Dermis blood vessel endothelial cell (primary cell): ENCODE measurements around the gene FNBP1. TPM values are rescaled to one million over a fixed set of nuclear protein-coding genes. Genes with fewer than 3 reads are reported as not detected.
A peak's percentile ranks its signal among the peaks of the same experiment; 100 is the strongest.

Experiments used
- DNase-seq: peaks from one replicate; pipeline ENCODE4 v3.0.0; 2010
- total RNA-seq: library from RNA; depleted of rRNA; stranded (reverse); fragments of >200 nt; gene quantifications from 2 replicates; pipeline ENCODE4 v1.2.3, GENCODE V29; 2014

Gene FNBP1
- total RNA-seq, 1 donor from 2014 or later: 49.5 TPM

DNA sequence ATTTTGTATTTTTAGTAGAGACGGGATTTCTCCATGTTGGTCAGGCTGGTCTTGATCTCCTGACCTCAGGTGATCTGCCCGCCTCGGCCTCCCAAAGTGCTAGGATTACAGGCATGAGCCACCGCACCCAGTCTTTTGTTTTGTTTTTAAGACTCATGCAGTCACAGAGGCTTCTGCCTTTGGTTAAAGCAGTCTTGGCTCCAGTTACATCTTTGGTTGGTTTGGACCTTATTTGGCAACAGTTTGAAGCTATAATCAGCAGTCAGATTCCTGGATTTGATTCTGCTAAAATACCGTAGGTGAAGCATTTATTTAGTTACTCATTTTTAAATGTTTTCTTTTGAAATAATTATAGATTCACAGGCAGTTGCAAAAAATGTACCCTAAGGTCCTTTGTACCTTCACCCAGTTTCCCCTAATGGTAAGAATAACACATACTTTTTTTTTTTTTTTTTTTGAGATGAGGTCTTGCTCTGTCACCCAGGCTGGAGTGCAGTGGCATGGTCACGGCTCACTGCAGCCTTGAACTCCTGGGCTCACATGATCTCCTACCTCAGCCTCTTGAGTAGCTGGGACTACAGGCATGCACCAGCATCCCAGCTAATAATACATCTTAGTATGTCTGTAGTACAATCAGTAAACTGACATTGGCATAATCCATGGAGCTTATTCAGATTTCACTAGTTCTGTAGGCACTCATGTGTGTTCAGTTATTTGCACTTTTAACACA, 192.0 kb downstream of the FNBP1 start:
- DNase-seq: no peak

DNA sequence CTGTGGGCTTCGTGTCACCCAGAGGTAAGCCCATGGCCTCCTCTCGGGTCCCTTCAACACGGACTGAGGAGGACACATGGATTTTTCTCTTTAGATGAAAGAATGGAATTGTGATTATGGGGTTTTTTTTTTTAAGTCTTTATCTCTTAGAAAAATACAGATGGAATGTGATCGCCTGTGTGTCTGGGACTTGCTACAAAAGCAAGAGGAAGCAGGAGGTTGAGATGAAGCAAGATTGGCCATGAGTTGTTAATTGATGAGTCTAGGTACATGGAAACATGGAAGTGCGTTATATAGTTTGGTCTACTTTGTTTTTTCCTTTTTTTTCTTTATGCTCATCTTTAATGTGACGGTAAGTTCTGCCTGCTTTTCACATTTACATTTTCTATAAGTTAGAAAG, 193.1 kb downstream of the FNBP1 start:
- DNase-seq: no peak

DNA sequence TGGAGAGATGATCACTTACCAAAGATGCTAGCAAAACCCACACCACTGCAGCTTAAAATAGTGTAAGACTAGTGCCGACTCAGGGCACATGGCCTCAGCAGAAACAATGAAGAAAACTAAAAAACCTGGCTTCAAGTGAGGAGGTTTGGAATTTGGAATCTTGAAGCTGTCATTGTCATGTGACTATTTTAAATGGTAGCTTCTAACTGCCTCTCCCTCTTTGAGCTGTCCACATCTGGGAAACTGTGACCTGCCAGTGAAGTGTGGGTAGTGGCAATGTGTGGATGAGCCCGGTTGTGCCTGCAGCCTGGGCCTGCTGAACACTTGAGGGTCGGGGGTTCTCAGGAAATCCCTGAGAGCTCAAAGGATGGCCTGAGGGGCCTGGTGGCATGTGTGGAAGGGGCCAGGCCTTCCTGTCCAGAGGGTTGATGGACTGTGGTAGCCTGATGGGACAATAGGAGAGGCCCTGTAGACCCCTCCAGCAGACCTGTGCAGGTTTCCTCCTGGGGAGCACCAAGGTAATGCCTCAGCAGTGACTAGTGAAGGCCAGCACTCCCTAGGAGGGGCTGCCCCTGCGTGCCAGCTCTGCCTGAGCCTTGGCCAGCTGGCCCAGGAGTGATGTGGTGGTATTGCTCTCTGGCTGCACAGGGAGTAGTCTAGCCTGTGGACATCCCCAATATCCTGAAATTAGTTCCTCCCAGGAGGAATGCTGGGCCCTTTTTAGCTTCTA, 194.1 kb downstream of the FNBP1 start:
- DNase-seq: no peak

DNA sequence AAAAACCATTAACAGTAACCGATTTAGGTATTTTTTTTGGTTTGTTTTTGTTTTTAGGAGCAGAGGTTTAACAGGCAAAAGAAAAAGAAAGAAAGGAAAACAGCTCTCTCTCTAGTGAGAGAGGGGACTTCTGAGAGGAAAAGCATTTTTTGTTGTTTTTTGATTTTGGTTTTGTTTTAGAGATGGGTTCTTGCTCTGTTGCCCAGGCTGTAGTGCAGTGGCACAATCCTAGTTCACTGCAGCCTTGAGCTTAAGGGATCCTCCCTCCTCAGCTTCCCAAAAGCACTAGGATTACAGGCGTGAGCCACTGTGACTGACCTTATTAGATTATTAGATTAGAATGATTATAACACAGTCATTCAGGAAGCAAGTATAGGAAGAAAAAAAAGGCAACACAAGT, 197.6 kb downstream of the FNBP1 start:
- DNase-seq: no peak

DNA sequence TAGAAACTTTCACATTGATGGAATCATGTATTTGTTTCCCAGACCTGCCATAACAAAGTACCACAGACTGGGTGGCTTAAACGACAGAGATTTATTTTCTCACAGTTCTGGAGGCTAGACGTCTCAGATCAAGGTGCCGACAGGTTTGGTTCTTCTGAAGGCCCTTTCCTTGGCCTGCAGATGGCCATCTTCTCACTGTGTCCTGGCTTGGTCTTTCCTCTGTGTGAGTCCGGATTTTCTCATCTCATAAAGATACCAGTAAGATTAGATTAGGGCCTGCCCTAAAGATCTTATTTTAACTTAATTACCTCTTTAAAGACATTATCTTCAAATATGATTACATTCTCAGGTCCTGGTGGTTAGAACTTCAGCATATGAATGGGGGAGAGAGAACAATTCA, 201.9 kb downstream of the FNBP1 start:
- no peak for DNase-seq

DNA sequence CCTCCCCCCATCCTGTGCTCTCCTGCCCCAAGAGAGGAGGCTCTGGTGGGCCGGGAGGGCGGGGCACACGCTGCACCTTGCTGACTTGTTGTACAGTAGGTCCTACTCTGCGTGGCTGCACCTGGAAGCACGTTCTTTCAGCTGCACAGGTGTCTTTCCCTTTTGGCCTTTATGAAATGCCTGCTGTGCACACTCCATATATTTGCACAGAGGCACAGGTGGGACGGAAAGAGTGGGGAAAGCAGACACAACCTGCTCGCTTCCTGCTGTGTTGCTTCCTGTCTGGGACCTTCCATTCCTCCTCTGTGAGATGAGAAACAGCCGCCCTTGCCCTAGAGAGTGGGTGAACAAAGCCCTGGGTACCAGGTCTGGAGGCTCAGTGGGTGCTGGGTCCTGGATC, 203.0 kb downstream of the FNBP1 start:
- DNase-seq: no peak

DNA sequence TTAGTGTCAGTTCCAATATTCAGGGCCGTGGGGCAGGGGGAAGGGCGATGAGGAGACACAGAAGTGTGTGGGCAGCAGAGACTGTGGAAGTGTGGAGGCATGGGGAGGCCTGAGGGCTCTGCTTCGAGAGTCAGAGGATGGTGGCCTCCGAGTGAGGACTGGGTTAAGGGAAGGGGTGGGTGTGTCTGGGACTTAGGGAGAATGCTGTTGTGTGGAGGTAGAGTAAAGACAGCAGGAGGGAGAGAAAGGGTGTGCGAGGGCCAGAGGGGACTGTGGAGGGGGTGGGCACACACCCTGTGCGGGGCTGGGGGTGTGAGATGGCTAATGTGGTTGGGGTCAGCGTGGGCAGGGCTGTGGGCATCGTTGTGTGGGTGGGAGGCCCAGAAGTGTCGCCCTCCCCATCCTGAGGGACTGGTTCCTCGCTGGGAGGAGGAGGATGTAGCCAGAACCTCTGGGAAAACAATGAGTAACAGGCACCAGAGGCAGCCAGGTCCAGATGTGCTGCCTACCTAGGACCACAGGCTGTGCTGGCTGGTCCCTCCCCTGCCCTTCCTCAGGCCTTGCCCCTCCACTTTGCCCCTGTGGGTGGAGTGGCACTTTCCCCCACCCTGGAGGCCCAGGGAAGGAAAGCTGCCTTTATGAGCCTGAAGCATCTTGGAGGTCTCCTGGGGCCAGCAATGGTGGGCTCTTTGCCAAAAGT, 203.5 kb downstream of the FNBP1 start:
- no peak for DNase-seq

DNA sequence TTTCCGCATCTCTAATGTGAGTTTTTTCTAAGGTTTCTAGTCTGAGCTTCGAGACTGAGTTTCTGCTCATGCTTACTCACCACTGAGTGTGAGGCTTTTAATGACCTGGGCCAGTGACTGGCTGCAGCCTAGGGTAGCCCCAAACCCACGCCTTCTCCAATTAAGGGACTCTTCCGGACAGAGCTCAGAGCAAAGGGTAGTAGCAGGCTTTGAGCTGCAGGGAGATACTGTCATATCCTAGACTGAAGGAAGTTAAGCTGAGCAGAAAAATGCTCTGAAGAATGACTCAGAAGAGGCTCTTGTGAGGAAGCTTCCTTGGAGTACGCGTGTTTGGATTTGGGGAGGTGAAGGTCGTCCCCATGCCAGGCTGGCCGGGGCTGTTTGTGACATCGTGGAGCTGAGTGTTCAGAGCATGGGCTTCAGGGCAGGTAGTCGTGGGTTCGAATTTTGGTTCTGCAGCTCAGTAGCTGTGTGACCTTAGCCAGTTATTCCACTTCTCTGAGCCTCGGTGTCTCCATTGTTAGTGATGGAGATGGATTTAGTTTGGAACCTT, 204.2 kb downstream of the FNBP1 start:
- peak; percentile 75 for DNase-seq

Other genes starting within 250 kb of the FNBP1 start
- gene TOR1B, start 240.0 kb downstream of the FNBP1 start, total RNA-seq: 33.5 and 34.6 TPM in 2 replicates
- 38.0 and 38.8 TPM in 2 replicates for gene TOR1A, start 219.1 kb downstream of the FNBP1 start, total RNA-seq
- gene C9orf78, start 207.9 kb downstream of the FNBP1 start, total RNA-seq: 37.4 and 49.5 TPM in 2 replicates
- gene USP20, start 207.7 kb downstream of the FNBP1 start, total RNA-seq: 8.7 and 11.2 TPM in 2 replicates
- 29.3 and 167 TPM in 2 replicates for gene GPR107, start 10.7 kb upstream of the FNBP1 start, total RNA-seq
- 8.2 and 12.3 TPM in 2 replicates for gene NCS1, start 129.2 kb upstream of the FNBP1 start, total RNA-seq
- under 0.01 and 1.0 TPM in 2 replicates for gene HMCN2, start 222.6 kb upstream of the FNBP1 start, total RNA-seq